Small intestine (tissue), 7 donors: ENCODE measurements around the gene ARHGAP42. TPM values are rescaled to one million over a fixed set of nuclear protein-coding genes. Genes with fewer than 3 reads are reported as not detected.
A peak's percentile ranks its signal among the peaks of the same experiment; 100 is the strongest.

ENCODE experiments used
- DNase-seq, 2 donors: peaks; one replicate each; pipeline versions ENCODE4 v3.0.0 to v3.0.0-alpha.2; 2013
- FAIRE-seq: peaks from 2 replicates; lab custom pipeline; 2012; peaks lifted over from hg19 to GRCh38; lab: Jason Lieb, UNC
- H3K27ac ChIP-seq, 3 donors: one replicate each; pipeline ENCODE4 v1.5.1; 2013; ENCODE audit warnings: low read length in 2 of 3, mild to moderate bottlenecking in 2 of 3, control low read depth in 1 of 3, inconsistent platforms in 1 of 3, low read depth in 1 of 3, moderate library complexity in 1 of 3
- H3K27me3 ChIP-seq, 3 donors: one replicate each; pipeline ENCODE4 v1.6.1; 2013; ENCODE audit warnings: low read length in 3 of 3, inconsistent platforms in 1 of 3; ENCODE audit not compliant: control insufficient read depth in 3 of 3, insufficient read depth in 3 of 3
- H3K36me3 ChIP-seq, 3 donors: one replicate each; pipeline ENCODE4 v1.6.1; 2013; ENCODE audit warnings: low read length in 3 of 3, inconsistent platforms in 1 of 3, low read depth in 1 of 3, mild to moderate bottlenecking in 1 of 3, moderate library complexity in 1 of 3; ENCODE audit not compliant: control insufficient read depth in 3 of 3, insufficient read depth in 2 of 3
- H3K4me1 ChIP-seq, 3 donors: one replicate each; pipeline ENCODE4 v1.6.1; 2013; ENCODE audit warnings: low read length in 2 of 3, inconsistent platforms in 1 of 3, low read depth in 1 of 3, mild to moderate bottlenecking in 1 of 3, moderate library complexity in 1 of 3; ENCODE audit not compliant: control insufficient read depth in 3 of 3, insufficient read depth in 2 of 3
- H3K4me3 ChIP-seq, 3 donors: one replicate each; pipeline ENCODE4 v1.5.1; 2013; ENCODE audit warnings: low read length in 3 of 3, control low read depth in 1 of 3, inconsistent platforms in 1 of 3, low read depth in 1 of 3, mild to moderate bottlenecking in 1 of 3, moderate library complexity in 1 of 3
- H3K9me3 ChIP-seq, 2 donors: one replicate each; pipeline ENCODE4 v1.6.1; 2013; ENCODE audit warnings: low read depth in 1 of 2, low read length in 1 of 2; ENCODE audit not compliant: control insufficient read depth in 2 of 2, insufficient read depth in 1 of 2
- WGBS, 3 donors: extraction: QIAGEN DNeasy Blood & Tissue Kit; methylation state at CpG; one replicate each; pipeline ENCODE4 v1.1.7; 2013; 5-methylcytosine and 5-hydroxymethylcytosine counted together
- polyA plus RNA-seq, 4 donors: library from polyadenylated mRNA; stranded (reverse) in 3 of 4; unstranded in 1 of 4; fragments of 200-250 nt in 3 of 4; fragments of 120-200 nt in 1 of 4; gene quantifications; one replicate each; pipeline versions ENCODE4 v1.2.1 to v1.2.3, GENCODE V29; 2013
- donor health status: healthy with polysubstance abuse.
- donor health status: control.
- donor health status: control.
- donor health status: Bipolar disorder and iron deficiency.
- donor health status: healthy.

The ARHGAP42 gene
- polyA plus RNA-seq, 4 donors: 4.3 to 17.0 (median 14.9) TPM

DNA sequence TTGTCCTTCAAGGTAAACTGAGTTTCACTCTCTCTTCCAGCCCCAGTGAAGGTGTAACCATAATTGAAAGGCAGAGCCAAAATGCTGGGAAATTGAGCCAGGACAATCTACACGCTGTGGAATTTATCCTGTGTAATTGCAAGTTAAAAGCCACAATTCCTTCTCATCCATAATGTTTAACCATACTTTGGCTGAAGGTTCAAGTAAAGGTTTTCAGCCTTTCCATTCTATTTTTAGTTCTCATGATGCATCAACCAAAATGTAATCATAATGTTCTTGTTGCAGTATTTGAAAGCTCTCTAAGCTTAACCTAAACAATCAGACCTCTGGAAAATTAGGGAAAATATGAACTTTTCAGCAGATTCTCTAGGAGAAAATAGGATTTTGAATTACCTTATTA, 14.0 kb upstream of the ARHGAP42 start:
- Histone ChIP-seq H3K27me3 (no peaks in the 10 kb centered on the region), H3K4me1 (no peaks in the 10 kb centered on the region), H3K27ac (no peak overlapping the region), H3K4me3 (no peak overlapping the region), H3K9me3 (no peaks in the 10 kb centered on the region), H3K36me3 (no peaks in the 10 kb centered on the region)
- DNase-seq (no peak), FAIRE-seq (no peak)
- 41 to 55% (median 41%) methylated on average over 1 of the region's 1 CpG for WGBS, 3 donors

DNA sequence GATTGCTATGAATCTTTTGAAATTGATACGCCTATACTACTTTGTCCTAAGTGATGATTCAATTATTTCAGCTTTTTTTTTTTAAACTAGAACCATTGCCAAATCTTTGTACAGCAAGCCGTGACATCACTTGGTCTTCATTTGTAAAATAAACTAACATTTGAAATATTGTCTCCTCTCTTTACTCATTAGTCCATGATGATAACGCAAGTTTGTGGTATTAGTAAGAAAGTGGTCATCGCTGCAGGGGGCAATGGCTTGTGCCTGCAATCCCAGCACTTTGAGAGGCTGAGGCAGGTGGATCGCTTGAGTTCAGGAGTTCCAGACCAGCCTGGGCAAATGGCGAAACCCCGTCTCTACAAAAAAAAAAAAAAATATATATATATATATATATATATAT, 12.9 kb upstream of the ARHGAP42 start:
- Histone ChIP-seq H3K4me1 (no peaks in the 10 kb centered on the region), H3K27me3 (no peaks in the 10 kb centered on the region), H3K4me3 (no peak overlapping the region), H3K36me3 (no peaks in the 10 kb centered on the region), H3K9me3 (no peaks in the 10 kb centered on the region), H3K27ac (no peak overlapping the region)
- WGBS, 3 donors: 93 to 99% (median 95%) methylated on average over 7 of the region's 7 CpGs
- no peak for FAIRE-seq
- no peak for DNase-seq

DNA sequence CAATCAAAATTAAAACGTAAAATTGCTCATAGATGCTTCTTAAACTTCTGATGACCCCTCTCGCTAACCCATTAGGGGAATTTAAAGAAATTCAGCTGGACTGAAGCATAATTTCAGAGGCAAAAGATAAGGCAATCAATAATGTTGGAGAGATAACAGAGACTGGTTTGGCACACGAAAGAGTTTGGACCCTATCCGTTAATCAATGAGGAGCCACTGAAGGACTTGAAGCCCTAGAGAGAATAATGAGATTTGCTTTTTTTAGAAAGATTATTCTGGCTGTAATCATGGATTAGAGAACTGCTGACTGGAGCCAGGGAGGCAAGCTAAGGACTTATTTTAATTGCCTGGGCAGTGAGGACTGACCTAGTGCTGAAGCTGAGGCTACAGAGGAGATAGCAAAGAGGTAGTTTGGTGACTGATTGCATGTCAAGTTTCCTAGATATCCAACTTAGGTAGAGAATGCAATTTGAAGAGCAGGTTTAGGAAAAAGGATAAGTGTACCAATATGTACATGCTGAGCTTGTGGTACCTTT, 11.9 kb upstream of the ARHGAP42 start:
- 52 to 69% (median 62%) methylated on average over 4 of the region's 4 CpGs for WGBS, 3 donors
- no peaks in the 10 kb centered on the region for H3K27me3 ChIP-seq
- DNase-seq (no peak), FAIRE-seq (no peak)
- no peaks in the 10 kb centered on the region for H3K9me3 ChIP-seq
- H3K27ac ChIP-seq: no peak overlapping the region
- H3K36me3 ChIP-seq: no peaks in the 10 kb centered on the region
- H3K4me1 ChIP-seq: no peaks in the 10 kb centered on the region
- H3K4me3 ChIP-seq: no peak overlapping the region

DNA sequence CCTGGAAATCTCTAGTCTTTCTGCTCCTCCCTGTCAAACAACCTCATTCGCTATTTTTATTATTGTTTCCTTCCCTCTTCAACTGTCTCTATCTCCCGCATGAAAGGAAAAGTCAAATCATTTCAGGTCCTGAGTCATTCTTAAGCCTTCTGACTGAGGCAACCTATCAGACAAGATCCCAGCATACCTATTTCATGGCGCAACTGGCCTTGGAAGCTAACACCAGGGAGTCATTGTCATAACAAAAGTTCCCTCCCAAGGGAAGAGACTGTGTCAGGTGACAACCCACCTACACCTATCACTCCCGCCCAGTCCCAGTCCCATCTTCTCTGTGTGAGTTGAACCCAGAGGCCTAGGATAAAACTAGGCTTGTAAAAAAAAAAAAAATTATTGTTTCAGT, 10.2 kb upstream of the ARHGAP42 start:
- Histone ChIP-seq H3K4me3 (no peak overlapping the region), H3K36me3 (no peaks in the 10 kb centered on the region), H3K27ac (no peak overlapping the region), H3K9me3 (no peaks in the 10 kb centered on the region), H3K27me3 (no peaks in the 10 kb centered on the region), H3K4me1 (no peaks in the 10 kb centered on the region)
- 89 to 92% (median 91%) methylated on average over 4 of the region's 4 CpGs for WGBS, 3 donors
- no peak for DNase-seq
- no peak for FAIRE-seq

DNA sequence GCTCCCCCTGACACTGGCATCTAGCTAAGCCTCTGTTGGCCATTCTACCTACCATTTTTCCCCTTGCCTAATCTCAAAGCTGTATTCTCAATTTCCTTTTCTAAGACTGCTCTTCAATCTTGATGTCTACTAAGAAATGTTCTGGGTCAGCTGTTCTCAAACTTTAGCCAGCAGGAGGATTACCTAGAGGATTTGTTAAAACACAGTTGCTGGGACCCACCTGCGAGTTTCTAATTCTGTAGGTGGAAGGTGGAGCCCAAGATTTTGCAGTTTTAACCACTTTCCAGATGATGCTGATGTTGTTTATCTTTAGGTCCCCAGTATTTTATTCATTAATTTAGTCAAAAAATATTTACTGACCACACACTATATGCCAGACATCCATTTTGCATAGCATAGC, 9.3 kb upstream of the ARHGAP42 start:
- Histone ChIP-seq H3K9me3 (no peaks in the 10 kb centered on the region), H3K36me3 (no peaks in the 10 kb centered on the region), H3K4me1 (no peaks in the 10 kb centered on the region), H3K27ac (no peak overlapping the region), H3K4me3 (no peak overlapping the region), H3K27me3 (no peaks in the 10 kb centered on the region)
- 78 to 92% (median 88%) methylated on average over 1 of the region's 1 CpG for WGBS, 3 donors
- FAIRE-seq (no peak), DNase-seq (no peak)

DNA sequence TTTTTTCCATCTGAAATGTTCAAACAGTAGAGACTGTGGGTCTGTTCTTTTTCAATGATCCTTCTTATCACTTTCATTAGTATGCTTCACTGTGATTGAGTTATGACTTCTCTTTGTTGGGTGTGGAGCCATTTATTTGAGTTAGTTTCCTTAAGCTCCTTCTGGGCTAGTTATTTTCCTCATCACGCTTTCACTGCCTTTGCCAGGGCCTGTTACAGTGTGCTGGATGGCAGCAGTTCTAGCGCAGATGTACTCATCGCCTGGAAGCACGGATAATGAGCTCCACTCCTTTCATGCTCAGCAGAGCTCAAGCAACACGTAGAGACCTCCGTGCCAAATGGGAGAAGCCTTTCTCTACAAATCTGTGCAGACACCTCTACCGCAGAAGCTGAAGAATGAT, 7.0 kb upstream of the ARHGAP42 start:
- WGBS, 3 donors: 86 to 91% (median 89%) methylated on average over 7 of the region's 7 CpGs
- no peaks in the 10 kb centered on the region for H3K4me1 ChIP-seq
- H3K4me3 ChIP-seq: no peak overlapping the region
- no peaks in the 10 kb centered on the region for H3K9me3 ChIP-seq
- H3K36me3 ChIP-seq: no peaks in the 10 kb centered on the region
- FAIRE-seq (no peak), DNase-seq (no peak)
- no peak overlapping the region for H3K27ac ChIP-seq
- no peaks in the 10 kb centered on the region for H3K27me3 ChIP-seq

DNA sequence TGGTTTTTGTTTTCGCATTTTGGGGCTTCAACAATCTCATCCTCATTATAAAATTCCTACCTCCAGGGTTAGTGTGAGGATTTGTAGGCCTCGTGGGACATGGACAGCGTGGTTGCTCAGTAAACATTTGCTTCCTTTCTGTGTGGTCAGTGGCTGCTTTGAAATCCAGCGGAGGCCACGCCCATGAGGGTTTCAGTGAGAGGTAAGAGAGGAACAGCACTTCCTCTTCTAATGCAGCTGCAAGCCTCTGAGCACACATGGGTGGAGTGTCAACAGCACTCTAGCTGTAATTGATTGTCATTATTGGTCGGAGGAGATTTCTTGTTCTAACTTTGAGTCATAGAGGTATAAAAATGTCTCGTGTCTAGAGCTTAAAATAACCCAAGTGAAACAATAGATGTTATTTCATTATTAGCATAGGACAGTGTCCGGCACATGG, 6.0 kb upstream of the ARHGAP42 start:
- Histone ChIP-seq H3K36me3 (no peaks in the 10 kb centered on the region), H3K9me3 (no peaks in the 10 kb centered on the region), H3K4me1 (no peaks in the 10 kb centered on the region), H3K27ac (peak overlapping the region in 1 of 3 donors; percentile 48), H3K4me3 (no peak overlapping the region), H3K27me3 (no peaks in the 10 kb centered on the region)
- FAIRE-seq (no peak), DNase-seq (peak; percentile 58 to 85)
- 18 to 32% (median 18%) methylated on average over 8 of the region's 8 CpGs for WGBS, 3 donors

DNA sequence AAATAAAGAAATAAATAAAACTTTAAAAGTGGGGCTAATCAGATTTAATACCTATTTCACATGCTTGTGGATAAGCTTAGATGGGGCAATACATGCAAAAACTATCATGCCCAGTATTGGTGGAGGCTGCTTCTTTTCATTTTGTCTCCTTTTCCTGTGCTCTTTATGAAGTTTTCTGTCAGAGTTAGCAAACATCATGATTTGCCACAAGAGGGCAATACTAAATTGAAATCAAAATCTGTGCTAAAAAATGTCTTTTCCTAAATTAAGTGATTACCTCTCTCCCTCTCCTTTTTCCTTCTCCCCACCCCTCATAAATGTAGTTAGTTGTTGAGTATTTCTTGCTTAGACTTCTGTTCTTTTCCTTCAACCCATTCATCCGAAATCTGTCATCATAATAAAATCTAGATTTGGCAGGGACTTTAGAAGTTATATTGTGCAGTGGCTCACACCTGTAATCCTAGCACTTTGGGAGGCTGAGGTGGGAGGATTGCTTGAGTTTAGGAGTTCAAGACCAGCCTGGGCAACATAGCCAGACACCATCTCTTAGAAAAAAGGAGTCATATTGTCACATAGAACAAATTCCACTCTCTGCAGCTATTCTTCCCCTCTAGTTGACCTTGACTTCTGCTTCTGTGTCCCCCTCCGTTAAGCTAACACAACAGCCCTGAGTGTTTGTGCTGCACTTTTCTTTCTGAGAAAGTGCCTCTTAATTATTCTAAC, 4.7 kb upstream of the ARHGAP42 start:
- no peaks in the 10 kb centered on the region for H3K9me3 ChIP-seq
- H3K4me1 ChIP-seq: no peaks in the 10 kb centered on the region
- no peak overlapping the region for H3K27ac ChIP-seq
- no peak for FAIRE-seq
- H3K36me3 ChIP-seq: no peaks in the 10 kb centered on the region
- WGBS, 3 donors: 39 to 63% (median 62%) methylated on average over 2 of the region's 2 CpGs
- no peak overlapping the region for H3K4me3 ChIP-seq
- no peaks in the 10 kb centered on the region for H3K27me3 ChIP-seq
- peak; percentile 17 to 21 for DNase-seq
